Tongue (tissue), 2 donors: ENCODE results near the gene NOXA1. TPM values are rescaled to one million over a fixed set of nuclear protein-coding genes. Genes with fewer than 3 reads are reported as not detected.
"Not testable (repeated sequence)": the region's sequence is repeated elsewhere in the genome, so short reads cannot be mapped to it uniquely, and the experiment has no call there.

ENCODE experiments used
- DNase-seq: peaks from one replicate; pipeline ENCODE4 v3.0.0-alpha.2; 2015
- total RNA-seq: library from RNA; depleted of rRNA; stranded (reverse); fragments of >200 nt; gene quantifications from one replicate; pipeline ENCODE4 v1.2.3, GENCODE V29; 2014

NOXA1 gene
- total RNA-seq, 1 donor from 2014 or later, result 1.2 TPM

- DNase-seq, result no peak
Measured at GRCh38 chr9:137439158-137439714, 16.0 kb downstream of the NOXA1 start.

- peak; percentile 77 for DNase-seq
Measured at GRCh38 chr9:137441289-137441934, 18.2 kb downstream of the NOXA1 start, which contains the start of gene ENTPD8. Gene ENTPD8, minus strand, starts transcription at chr9:137441357. Its CDS starts 3,072 bp downstream, at chr9:137438285.

- no peak for DNase-seq
Measured at GRCh38 chr9:137441935-137442321, 18.7 kb downstream of the NOXA1 start.

- DNase-seq, result no peak
Measured at GRCh38 chr9:137444106-137444790, 21.1 kb downstream of the NOXA1 start.

- DNase-seq, result peak; percentile 81
Measured at GRCh38 chr9:137445275-137445807, 22.1 kb downstream of the NOXA1 start.

GRCh38 chr9:137445930-137446431 is 22.8 kb downstream of the NOXA1 start:
- no peak for DNase-seq

- DNase-seq, result no peak
Measured at GRCh38 chr9:137446851-137447471, 23.8 kb downstream of the NOXA1 start.

GRCh38 chr9:137447722-137448601 is 24.8 kb downstream of the NOXA1 start:
- DNase-seq, result no peak

- DNase-seq, result no peak
Measured at GRCh38 chr9:137448602-137448962, 25.4 kb downstream of the NOXA1 start.

GRCh38 chr9:137449081-137449844 is 26.1 kb downstream of the NOXA1 start:
- DNase-seq, result no peak

- no peak for DNase-seq
Measured at GRCh38 chr9:137449931-137450538, 26.8 kb downstream of the NOXA1 start.

GRCh38 chr9:137450539-137451222 is 27.5 kb downstream of the NOXA1 start:
- not testable (repeated sequence) for DNase-seq

GRCh38 chr9:137451264-137452005 is 28.2 kb downstream of the NOXA1 start:
- DNase-seq, result not testable (repeated sequence)

GRCh38 chr9:137452006-137452760 is 29.0 kb downstream of the NOXA1 start:
- no peak for DNase-seq

- DNase-seq, result no peak
Measured at GRCh38 chr9:137452761-137453642, 29.8 kb downstream of the NOXA1 start.

- DNase-seq, result peak; percentile 81
Measured at GRCh38 chr9:137453643-137454081, 30.5 kb downstream of the NOXA1 start.

- DNase-seq, result peak; percentile 20
Measured at GRCh38 chr9:137454145-137454596, 31.0 kb downstream of the NOXA1 start.
